C4-2B (cell line): ENCODE results near the gene IFTAP.

Experiments used
- ZFX ChIP-seq: fragments of 450-650 bp; IDR thresholded peaks from 2 replicates; pipeline ENCODE4 v1.6.1; 2017
- TF ChIP-seq, protein P1 (sequence below): fragments of 450-650 bp; conservative IDR thresholded peaks from 2 replicates; pipeline ENCODE4 v1.5.1; 2017; ENCODE audit warnings: mild to moderate bottlenecking

GRCh38 chr11:36617543-36618362 is 23.5 kb downstream of the IFTAP start:
- TF ChIP-seq, protein P1, sequence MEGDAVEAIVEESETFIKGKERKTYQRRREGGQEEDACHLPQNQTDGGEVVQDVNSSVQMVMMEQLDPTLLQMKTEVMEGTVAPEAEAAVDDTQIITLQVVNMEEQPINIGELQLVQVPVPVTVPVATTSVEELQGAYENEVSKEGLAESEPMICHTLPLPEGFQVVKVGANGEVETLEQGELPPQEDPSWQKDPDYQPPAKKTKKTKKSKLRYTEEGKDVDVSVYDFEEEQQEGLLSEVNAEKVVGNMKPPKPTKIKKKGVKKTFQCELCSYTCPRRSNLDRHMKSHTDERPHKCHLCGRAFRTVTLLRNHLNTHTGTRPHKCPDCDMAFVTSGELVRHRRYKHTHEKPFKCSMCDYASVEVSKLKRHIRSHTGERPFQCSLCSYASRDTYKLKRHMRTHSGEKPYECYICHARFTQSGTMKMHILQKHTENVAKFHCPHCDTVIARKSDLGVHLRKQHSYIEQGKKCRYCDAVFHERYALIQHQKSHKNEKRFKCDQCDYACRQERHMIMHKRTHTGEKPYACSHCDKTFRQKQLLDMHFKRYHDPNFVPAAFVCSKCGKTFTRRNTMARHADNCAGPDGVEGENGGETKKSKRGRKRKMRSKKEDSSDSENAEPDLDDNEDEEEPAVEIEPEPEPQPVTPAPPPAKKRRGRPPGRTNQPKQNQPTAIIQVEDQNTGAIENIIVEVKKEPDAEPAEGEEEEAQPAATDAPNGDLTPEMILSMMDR: no peak
- TF ChIP-seq ZFX: no peak
